HL-60 (cell line): ENCODE measurements around the gene PDE3A.

Experiments
- TF ChIP-seq, protein P1 (sequence below): IDR thresholded peaks from one replicate; pipeline ENCODE4 v1.5.1; 2011; ENCODE audit warnings: low read length, control low read depth, inconsistent platforms; ENCODE audit not compliant: insufficient read depth
- TF ChIP-seq, protein P2 (sequence below): IDR thresholded peaks from 2 replicates; pipeline ENCODE4 v1.6.1; 2012; ENCODE audit warnings: low read depth; ENCODE audit not compliant: insufficient replicate concordance

- TF ChIP-seq, protein P1, sequence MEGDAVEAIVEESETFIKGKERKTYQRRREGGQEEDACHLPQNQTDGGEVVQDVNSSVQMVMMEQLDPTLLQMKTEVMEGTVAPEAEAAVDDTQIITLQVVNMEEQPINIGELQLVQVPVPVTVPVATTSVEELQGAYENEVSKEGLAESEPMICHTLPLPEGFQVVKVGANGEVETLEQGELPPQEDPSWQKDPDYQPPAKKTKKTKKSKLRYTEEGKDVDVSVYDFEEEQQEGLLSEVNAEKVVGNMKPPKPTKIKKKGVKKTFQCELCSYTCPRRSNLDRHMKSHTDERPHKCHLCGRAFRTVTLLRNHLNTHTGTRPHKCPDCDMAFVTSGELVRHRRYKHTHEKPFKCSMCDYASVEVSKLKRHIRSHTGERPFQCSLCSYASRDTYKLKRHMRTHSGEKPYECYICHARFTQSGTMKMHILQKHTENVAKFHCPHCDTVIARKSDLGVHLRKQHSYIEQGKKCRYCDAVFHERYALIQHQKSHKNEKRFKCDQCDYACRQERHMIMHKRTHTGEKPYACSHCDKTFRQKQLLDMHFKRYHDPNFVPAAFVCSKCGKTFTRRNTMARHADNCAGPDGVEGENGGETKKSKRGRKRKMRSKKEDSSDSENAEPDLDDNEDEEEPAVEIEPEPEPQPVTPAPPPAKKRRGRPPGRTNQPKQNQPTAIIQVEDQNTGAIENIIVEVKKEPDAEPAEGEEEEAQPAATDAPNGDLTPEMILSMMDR, result no peak
- TF ChIP-seq, protein P2, sequence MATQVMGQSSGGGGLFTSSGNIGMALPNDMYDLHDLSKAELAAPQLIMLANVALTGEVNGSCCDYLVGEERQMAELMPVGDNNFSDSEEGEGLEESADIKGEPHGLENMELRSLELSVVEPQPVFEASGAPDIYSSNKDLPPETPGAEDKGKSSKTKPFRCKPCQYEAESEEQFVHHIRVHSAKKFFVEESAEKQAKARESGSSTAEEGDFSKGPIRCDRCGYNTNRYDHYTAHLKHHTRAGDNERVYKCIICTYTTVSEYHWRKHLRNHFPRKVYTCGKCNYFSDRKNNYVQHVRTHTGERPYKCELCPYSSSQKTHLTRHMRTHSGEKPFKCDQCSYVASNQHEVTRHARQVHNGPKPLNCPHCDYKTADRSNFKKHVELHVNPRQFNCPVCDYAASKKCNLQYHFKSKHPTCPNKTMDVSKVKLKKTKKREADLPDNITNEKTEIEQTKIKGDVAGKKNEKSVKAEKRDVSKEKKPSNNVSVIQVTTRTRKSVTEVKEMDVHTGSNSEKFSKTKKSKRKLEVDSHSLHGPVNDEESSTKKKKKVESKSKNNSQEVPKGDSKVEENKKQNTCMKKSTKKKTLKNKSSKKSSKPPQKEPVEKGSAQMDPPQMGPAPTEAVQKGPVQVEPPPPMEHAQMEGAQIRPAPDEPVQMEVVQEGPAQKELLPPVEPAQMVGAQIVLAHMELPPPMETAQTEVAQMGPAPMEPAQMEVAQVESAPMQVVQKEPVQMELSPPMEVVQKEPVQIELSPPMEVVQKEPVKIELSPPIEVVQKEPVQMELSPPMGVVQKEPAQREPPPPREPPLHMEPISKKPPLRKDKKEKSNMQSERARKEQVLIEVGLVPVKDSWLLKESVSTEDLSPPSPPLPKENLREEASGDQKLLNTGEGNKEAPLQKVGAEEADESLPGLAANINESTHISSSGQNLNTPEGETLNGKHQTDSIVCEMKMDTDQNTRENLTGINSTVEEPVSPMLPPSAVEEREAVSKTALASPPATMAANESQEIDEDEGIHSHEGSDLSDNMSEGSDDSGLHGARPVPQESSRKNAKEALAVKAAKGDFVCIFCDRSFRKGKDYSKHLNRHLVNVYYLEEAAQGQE, result no peak
These were observed 12.3 kb upstream of the PDE3A start for GRCh38 chr12:20356048-20356447.
